Esophagus (tissue), 2 donors: ENCODE data around the gene ABCB8. TPM values are rescaled to one million over a fixed set of nuclear protein-coding genes. Genes with fewer than 3 reads are reported as not detected.
"Not testable (repeated sequence)": the region's sequence is repeated elsewhere in the genome, so short reads cannot be mapped to it uniquely, and the experiment has no call there.

Source experiments
- H3K27ac ChIP-seq, 2 donors: one replicate each; pipeline ENCODE4 v1.5.1; 2013; ENCODE audit warnings: low read depth in 2 of 2, mild to moderate bottlenecking in 2 of 2, inconsistent platforms in 1 of 2, low read length in 1 of 2, moderate library complexity in 1 of 2
- H3K27me3 ChIP-seq, 2 donors: one replicate each; pipeline ENCODE4 v1.6.1; 2013; ENCODE audit warnings: low read length in 2 of 2, control low read depth in 1 of 2, mild to moderate bottlenecking in 1 of 2; ENCODE audit not compliant: insufficient read depth in 2 of 2, control insufficient read depth in 1 of 2
- H3K36me3 ChIP-seq, 2 donors: one replicate each; pipeline ENCODE4 v1.6.1; 2013; ENCODE audit warnings: low read length in 1 of 2; ENCODE audit not compliant: control insufficient read depth in 2 of 2, insufficient read depth in 2 of 2
- H3K4me1 ChIP-seq, 2 donors: one replicate each; pipeline ENCODE4 v1.6.1; 2013; ENCODE audit warnings: low read length in 1 of 2; ENCODE audit not compliant: control insufficient read depth in 2 of 2, insufficient read depth in 2 of 2
- H3K4me3 ChIP-seq, 2 donors: one replicate each; pipeline ENCODE4 v1.5.1; 2013; ENCODE audit warnings: low read length in 2 of 2, mild to moderate bottlenecking in 2 of 2, low read depth in 1 of 2, moderate library complexity in 1 of 2
- H3K9me3 ChIP-seq, 2 donors: one replicate each; pipeline ENCODE4 v1.6.1; 2013; ENCODE audit warnings: mild to moderate bottlenecking in 2 of 2, low read depth in 1 of 2, low read length in 1 of 2, moderate library complexity in 1 of 2; ENCODE audit not compliant: control insufficient read depth in 2 of 2, insufficient read depth in 1 of 2
- WGBS, 2 donors: extraction: QIAGEN DNeasy Blood & Tissue Kit; methylation state at CpG; one replicate each; pipeline ENCODE4 v1.1.7; 2013; 5-methylcytosine and 5-hydroxymethylcytosine counted together
- polyA plus RNA-seq, 2 donors: library from polyadenylated mRNA; stranded (reverse); fragments of 200-250 nt; gene quantifications; one replicate each; pipeline ENCODE4 v1.2.3, GENCODE V29; 2013
- donor health status: healthy with polysubstance abuse.
- donor health status: Bipolar disorder and iron deficiency.

The ABCB8 gene
- polyA plus RNA-seq, 2 donors, result 24.0 to 27.6 TPM

GRCh38 chr7:151017953-151018420, 10.3 kb upstream of the ABCB8 start:
- 6 to 7% methylated on average over 31 to 34 of the region's 34 CpGs for WGBS, 2 donors
- Histone ChIP-seq H3K27ac (no peak overlapping the region), H3K4me1 (peaks cover 7 to 26% of the 10 kb centered on the region in 2 donors), H3K27me3 (peaks cover 0 to 7% of the 10 kb centered on the region in 2 donors), H3K4me3 (peak overlapping the region; percentile 19 to 20), H3K9me3 (peaks cover 0 to 5% of the 10 kb centered on the region in 2 donors), H3K36me3 (no peaks in the 10 kb centered on the region)

GRCh38 chr7:151018421-151019129, 9.7 kb upstream of the ABCB8 start:
- H3K4me1 ChIP-seq, result peaks cover 2 to 21% of the 10 kb centered on the region in 2 donors
- H3K4me3 ChIP-seq, result peak overlapping the region; percentile 19 to 37
- peaks cover 0 to 7% of the 10 kb centered on the region in 2 donors for H3K27me3 ChIP-seq
- H3K9me3 ChIP-seq, result peaks cover 0 to 5% of the 10 kb centered on the region in 2 donors
- 2% methylated on average over 65 to 82 of the region's 82 CpGs for WGBS, 2 donors
- H3K36me3 ChIP-seq, result no peaks in the 10 kb centered on the region
- no peak overlapping the region for H3K27ac ChIP-seq

DNA sequence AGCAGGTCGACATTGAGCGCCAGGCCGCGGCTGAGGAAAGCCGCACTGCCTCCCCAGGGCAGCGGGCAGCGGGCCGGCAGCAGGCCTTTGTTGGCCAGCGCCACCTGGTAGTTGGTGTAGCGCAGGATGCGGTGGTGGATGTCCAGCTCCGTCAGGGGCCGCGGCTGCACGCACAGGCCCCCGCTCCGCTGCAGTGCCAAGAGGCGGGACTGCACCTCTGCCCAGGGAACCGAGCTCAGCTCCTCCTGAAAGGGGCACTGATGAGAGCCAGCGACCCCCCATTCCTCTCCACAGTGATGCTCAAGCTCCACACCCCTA, 9.2 kb upstream of the ABCB8 start:
- 23 to 38% methylated on average over 11 to 20 of the region's 20 CpGs for WGBS, 2 donors
- Histone ChIP-seq H3K4me1 (peaks cover 0 to 17% of the 10 kb centered on the region in 2 donors), H3K27me3 (peaks cover 0 to 7% of the 10 kb centered on the region in 2 donors), H3K4me3 (peak overlapping the region; percentile 19 to 37), H3K36me3 (no peaks in the 10 kb centered on the region), H3K27ac (peak overlapping the region in 1 of 2 donors; percentile 15), H3K9me3 (peaks cover 0 to 5% of the 10 kb centered on the region in 2 donors)

DNA sequence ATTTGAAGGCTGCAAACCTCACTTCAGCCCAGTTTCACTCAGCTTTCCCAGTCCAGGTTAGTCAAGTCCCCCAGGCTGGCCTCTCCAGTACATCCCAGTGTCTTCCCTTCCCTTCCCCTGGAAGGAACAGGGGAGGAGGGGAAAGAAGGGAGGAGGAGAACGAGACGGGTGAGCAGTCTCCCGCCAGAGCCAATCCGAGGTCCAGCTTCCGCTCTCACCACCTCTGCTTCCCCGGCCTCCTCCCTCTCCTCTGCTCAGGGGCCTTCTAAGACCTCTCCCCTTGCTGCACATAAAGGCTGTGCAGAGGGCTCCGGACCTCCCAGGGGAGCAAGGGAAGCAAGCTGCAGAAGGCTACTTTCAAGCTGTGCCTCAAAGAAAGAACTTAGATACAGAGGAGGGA, 8.0 kb upstream of the ABCB8 start:
- Histone ChIP-seq H3K9me3 (peaks cover 0 to 5% of the 10 kb centered on the region in 2 donors), H3K4me1 (peaks cover 0 to 15% of the 10 kb centered on the region in 2 donors), H3K27ac (no peak overlapping the region), H3K4me3 (peak overlapping the region in 1 of 2 donors; percentile 17), H3K36me3 (no peaks in the 10 kb centered on the region), H3K27me3 (peaks cover 0 to 7% of the 10 kb centered on the region in 2 donors)
- WGBS, 2 donors, result 59 to 60% methylated on average over 7 of the region's 7 CpGs

DNA sequence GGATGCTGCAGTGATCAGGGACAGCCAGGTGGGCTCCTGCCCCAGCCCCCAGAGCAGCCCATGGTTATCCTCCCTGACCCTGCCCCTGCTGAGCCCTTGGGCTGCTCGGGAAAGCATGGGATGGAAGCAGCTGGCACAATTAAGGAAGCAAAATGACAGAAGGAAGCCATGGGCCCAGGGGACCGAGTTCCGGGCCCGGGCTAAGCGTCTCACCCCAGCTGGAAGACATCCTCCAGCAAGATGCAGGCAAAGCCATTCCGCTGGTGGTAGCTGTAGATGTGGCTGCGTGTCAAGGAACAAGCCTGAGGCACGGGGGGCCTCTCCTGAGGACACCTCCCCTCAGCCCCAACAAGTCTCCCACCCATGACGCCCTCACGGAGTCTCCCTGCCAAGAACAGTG, 5.0 kb upstream of the ABCB8 start:
- Histone ChIP-seq H3K9me3 (peaks cover 0 to 5% of the 10 kb centered on the region in 2 donors), H3K4me3 (peak overlapping the region; percentile 20 to 54), H3K27me3 (peaks cover 0 to 7% of the 10 kb centered on the region in 2 donors), H3K4me1 (peaks cover 0 to 11% of the 10 kb centered on the region in 2 donors), H3K36me3 (no peaks in the 10 kb centered on the region), H3K27ac (no peak overlapping the region)
- 77 to 85% methylated on average over 10 of the region's 10 CpGs for WGBS, 2 donors

DNA sequence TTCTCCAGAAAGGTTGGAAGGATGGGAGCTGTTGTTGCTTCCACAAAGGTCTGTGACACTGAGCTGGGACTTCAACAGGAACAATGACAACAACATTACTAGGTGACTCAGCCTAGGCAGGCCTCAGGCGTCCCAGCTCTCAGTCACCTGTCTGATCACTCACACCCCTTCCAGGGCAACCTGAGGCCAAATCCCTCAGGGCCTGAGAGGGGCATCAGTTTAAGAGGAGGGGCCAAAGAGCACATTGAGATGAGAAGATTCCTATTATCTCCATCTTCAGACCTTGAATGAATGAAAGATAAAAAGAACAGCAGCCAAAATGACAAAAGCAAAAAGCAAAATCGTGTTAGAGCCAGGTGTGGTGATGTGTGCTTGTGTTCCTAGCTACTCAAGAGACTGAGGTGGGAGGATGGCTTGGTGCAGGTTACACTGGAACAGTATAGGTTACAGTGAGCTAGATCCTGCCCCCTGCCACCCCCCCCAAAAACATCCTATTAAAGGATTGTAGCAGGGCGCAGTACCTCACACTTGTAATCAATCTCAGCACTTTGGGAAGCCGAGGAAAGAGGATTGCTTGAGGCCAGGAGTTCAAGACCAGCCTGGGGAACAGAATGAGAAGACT, 3.7 kb upstream of the ABCB8 start, which contains the start of gene ATG9B:
Gene ATG9B (minus strand): TSS at position 60 of the 622 bp plus-strand sequence. CDS start 71 bp downstream, outside the sequence.
- H3K4me1 ChIP-seq, result peaks cover 0 to 2% of the 10 kb centered on the region in 2 donors
- no peaks in the 10 kb centered on the region for H3K36me3 ChIP-seq
- peak within 1 kb of the TSS; percentile 39 to 54 for H3K4me3 ChIP-seq
- no peaks in the 10 kb centered on the region for H3K9me3 ChIP-seq
- 70 to 76% methylated on average over 4 of the region's 4 CpGs for WGBS, 2 donors
- H3K27me3 ChIP-seq, result peaks cover 0 to 4% of the 10 kb centered on the region in 2 donors
- H3K27ac ChIP-seq, result peak within 1 kb of the TSS; percentile 35 to 63

GRCh38 chr7:151025924-151026671, 2.2 kb upstream of the ABCB8 start:
- peaks cover 0 to 2% of the 10 kb centered on the region in 2 donors for H3K4me1 ChIP-seq
- no peaks in the 10 kb centered on the region for H3K36me3 ChIP-seq
- H3K9me3 ChIP-seq, result no peaks in the 10 kb centered on the region
- no peaks in the 10 kb centered on the region for H3K27me3 ChIP-seq
- no peak overlapping the region for H3K4me3 ChIP-seq
- 84 to 85% methylated on average over 4 of the region's 4 CpGs for WGBS, 2 donors
- peak overlapping the region; percentile 6 to 86 for H3K27ac ChIP-seq

DNA sequence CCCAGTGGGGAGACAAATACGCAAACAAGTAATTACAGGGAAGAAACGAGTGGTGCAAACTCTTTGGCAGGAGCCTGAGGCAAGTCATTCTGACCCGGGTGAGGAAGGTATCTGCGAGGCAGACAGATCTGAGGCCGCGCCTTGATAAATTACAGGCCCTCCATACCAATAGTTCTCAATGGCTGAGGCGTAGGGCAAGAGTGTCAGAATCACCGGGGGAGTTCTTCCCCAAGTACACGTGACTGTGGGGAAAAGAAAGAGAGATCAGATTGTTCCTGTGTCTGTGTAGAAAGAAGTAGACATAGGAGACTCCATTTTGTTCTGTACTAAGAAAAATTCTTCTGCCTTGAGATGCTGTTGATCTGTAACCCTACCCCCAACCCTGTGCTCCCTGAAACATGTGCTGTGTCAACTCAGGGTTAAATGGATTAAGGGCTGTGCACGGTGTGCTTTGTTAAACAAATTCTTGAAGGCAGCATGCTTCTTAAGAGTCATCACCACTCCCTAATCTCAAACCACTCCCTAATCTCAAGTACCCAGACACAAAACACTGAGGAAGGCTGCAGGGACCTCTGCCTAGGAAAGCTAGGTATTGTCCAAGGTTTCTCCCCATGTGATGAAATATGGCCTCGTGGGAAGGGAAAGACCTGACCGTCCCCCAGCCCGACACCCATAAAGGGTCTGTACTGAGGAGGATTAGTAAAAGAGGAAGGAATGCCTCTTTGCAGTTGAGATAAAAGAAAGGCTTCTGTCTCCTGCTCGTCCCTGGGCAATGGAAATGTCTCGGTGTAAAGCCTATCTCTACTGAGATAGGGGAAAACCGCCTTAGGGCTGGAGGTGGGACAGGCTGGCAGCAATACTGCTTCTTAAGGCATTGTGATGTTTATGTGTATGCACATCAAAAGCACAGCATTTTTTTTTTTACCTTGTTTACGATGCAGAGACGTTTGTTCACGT, 1.2 kb upstream of the ABCB8 start:
- 40 to 48% methylated on average over 19 of the region's 19 CpGs for WGBS, 2 donors
- H3K4me1 ChIP-seq, H3K9me3 ChIP-seq, H3K27me3 ChIP-seq, H3K36me3 ChIP-seq: not testable (repeated sequence)
- Histone ChIP-seq H3K4me3 (peak overlapping the region in 1 of 2 donors; percentile 85), H3K27ac (peak overlapping the region; percentile 88 to 97)
